Inferior parietal cortex (tissue), 1 donor: Measurements from ENCODE around the gene SNRK.

ENCODE experiments used
- DNase-seq: peaks from one replicate; pipeline ENCODE4 v3.0.0-alpha.2; 2016; ENCODE audit errors: extremely low spot score

Gene SNRK

DNA sequence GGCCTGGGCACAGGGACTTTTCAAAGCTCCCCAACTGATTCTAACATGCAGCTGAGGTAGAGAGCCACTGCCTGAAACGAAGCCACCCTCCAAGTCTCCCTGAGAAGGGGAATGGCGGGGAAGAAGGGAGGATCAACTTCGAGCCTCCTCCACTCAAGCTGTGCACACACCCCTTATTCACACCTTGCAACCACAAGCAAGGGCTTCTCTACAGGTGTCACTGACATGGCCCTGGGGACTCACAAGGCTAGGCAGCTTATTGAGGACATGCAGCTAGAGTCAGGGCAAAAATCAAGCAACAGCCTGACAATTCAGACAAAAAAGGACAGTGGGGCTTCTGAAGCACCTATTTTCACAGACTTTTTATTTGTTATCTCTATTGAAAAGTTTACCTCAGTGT is 85.2 kb downstream of the SNRK start:
- DNase-seq, result no peak

DNA sequence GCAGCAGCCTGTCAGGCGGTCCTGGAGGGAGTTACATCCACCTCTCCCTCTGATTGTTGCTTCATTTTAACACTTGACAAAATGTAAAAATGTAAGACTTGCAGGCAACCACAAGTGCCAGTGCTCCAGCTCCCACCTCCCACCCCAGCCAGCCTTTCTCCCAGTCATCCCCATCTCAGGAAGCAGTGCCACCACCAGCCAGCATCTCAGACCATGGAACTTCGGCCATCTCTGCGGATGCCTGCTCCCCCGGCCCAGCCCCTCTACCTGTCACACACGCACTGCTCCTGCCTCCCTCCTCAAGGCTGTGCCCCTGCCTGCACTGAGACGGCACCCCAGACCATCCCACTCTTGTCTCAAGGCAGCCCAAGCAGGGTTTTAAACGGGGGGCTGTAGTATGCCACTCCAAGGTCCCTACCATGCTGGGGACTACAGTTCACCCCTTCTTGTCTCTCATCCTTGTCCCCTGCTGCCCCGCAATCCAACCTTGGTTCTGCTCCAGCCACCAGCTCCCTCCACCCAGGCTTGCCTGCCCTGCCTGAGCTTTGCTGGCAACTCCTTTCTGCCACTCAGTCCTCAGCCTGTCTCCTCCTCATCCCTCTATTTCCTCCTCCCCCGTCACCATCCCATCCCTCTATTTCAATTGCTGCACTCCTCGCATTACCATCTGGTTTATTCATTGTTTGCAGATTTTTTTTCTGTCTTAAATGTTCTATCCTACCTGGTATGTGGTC is 85.8 kb downstream of the SNRK start:
- no peak for DNase-seq

DNA sequence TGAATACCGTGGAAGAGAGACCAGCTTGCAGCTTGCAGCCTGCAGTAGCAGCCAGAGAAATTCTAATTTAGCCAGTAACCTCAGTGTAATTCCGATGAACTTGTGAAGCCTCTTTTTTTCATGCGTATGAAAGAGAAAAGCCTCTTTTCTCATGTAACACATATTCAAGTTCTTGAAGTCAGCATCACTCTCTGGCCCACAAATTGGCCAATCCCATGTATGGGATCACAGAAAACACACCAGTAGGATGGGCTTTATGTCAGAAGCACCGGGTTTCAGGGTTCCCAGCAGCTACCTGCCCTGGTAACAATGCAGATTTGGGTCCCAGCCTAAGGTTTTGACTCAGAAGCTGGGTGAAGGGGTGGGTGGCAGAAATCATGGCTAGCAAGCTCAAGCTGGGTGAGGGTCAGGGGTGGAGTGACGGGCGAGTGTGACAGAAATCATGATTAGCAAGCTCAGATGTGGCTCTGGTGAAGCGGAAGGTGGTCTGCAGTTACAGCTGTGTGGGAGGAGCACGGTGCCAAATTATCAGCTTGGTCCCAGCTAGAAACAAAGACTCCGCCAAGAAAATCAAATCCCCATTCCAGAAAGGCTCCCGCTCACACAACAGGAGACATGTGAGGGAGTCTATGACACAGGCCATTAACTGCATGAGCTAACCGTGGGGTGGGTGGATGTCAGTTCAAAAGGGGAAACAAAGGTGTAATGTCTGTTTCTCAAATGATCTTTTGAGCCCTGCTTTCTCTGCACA is 86.6 kb downstream of the SNRK start:
- DNase-seq, result no peak

DNA sequence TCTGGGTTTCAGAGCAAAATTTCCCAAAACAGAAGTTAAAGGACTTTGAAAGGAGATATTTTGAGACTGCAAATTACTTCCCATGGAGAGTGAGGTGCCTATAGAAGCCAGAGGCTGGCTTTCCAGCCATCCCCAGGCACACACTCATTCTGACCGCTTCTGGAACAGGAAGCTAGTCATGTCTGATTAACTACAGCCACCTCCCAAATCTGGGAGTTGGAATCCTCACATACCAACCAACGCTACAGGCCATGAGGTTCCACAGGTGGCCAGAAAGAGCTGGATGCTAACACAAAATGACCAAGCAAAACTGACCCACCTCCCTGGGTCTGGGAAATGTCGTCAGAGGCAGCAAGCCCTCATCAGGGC is 87.2 kb downstream of the SNRK start:
- DNase-seq, result no peak

DNA sequence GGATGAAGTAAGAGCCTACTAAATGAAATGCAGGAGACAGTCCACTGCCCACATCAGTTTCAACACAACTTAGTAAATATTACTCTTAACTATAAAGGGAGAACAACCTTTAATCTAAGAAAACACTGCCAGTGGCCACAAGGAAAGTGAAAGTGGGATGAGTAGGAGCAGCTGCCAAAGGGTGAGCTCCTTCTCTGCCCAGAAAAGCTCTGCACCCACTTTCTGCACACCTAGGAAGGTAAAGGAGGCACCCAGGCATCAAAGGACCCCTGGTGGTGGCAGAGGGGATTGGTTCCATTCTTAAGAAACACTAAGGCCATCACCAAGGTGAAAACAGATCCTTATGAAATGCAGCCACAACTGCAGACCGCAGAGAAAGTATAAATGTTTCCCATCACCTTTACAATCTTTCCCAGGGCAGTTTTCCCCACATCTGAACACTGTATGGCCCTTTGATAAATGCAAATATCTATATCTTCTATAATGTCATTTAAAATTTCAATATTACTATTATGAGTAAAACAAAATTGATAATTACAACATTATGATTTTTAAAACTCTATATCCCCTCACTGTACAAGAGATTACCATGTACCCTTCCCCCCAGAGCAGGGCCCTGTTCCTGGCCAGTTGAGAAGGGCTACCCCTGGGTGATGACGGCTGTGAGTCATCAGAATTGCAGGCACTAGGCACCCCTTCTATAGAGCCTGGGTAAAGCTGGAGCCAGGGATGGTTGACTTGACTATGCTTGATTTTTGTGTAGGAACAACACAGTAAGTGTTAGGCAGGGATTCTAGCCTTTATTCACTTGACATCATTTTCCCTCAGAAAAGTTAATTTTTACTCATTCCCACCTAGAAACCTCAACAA is 92.0 kb downstream of the SNRK start:
- no peak for DNase-seq

DNA sequence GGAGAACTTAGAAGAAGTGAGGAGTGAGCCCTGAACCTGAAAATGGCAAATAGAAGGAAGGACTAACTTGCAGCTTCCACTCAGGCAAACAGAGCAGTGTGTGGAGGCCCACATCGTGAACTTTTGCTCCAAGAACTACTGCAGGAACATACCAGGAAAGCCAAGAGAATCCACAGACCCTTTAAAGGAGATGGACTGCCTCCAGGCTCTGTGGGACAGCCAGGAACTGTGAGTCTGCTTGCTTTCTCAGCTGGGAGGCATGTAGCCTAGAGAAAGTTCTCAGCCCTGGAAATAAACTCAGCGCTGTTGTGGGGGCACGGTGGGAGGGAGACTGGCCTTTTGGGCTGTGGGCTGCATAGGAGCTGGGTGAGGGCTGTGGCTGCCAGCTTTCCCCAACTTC is 93.0 kb downstream of the SNRK start:
- no peak for DNase-seq

DNA sequence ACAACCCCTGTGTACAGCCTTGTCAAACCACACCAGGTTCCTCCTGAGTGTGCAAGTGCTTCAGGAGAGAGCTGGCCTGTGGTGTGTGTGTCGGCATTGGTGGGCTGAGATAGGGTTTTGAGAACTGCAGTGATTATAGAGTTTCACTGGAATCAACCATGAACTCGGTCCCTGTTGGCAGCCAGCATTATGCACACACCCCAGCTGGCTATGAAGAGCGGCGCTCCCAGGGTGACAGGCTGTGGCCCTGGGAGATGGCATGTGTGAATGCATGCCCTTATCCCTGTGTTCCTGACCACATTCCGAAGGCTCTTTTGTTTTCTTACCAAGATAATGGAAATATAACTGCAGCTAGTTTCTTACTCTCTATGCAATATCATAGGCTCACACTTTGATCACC is 101.8 kb downstream of the SNRK start:
- no peak for DNase-seq

DNA sequence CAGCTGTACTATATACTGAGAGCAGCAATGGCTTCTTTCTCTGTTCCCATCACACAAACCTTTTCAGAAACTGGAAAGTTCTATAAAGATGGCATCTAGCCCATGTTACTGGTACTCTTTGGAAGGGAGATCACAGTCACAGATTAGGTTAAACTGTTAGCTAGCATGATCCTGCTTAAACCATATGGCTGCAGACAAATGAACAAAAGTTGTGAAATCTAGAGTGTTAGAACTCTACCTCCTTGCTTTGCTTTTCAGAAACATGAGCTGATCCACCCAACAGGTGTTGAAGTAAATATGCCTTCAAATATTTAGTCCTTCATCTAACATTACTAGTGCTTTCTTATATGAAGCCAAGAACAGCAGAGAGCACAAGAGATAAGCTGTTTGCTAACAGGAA is 102.6 kb downstream of the SNRK start:
- DNase-seq, result no peak

DNA sequence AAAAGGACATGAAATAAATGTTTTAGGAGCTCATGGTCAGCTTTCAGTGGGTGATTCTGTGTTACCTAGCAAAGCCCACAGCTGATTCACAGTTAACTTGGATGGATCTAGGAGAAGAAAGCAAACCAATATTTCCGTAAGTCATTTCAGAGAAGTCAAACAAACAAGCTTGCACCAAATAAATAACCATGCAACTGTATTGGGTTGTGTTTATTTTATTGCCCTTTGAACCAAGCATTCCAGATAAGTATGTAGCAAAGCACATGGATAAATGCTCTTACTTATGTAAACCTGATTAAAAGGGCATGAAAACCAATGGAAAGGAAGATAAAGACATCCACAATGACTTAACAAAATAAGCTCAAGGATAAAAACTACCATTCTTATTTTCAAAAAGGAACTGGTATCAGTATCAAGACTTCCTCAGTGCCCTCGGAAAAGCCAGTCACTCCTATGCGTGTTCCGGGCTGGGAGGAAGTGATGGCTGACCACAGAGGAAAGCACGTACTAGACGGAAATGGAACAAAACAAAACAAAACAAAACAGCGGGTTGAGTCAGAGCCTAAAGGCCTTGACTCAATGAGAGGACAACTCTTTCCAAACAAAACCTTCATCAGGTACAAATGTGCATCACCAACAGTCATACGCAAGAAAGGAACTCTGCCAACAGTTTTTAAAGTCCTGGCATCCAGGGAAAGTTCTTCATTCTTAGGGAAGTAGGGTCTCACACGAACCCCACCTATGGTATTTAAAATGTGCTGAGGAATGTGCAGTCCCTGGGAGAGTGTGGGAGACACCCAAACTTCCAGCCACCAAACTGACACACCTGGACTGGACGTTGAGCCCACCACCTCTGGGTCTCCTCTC is 103.3 kb downstream of the SNRK start:
- no peak for DNase-seq

DNA sequence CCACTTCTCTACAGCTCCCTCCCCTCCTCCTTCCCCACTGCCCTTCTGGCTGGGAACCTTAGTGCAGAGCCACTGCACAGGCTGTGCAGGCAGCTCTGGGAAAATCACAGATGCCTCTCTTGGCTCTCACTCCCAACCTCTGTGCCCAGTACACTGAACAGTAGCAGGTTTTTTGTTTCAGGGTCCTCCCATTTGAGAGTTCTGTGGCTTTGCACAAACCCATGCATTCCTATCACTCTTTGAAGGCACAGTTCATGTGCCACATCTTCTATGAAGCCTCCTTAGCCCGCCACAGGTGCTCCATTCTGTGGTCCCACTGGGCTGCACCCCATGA is 103.9 kb downstream of the SNRK start:
- no peak for DNase-seq

DNA sequence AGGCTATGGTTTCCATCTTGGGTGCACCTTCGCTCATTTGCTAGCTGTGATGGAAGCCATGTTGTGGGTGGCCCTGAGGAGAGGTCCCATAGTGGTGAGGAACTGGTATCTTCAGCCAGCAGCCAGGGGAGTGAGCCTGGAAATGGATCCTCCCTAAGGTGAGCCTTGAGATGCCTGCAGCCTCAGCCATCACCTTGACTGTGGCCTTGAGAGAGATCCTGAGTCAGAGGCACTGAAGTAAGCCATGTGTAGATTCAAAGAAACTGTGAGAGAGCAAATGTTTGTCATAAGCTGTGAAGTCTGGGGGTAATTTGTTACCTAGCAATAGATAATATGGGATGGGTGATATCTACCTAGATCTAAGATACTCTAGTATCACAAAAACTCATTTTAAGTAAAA is 105.3 kb downstream of the SNRK start:
- no peak for DNase-seq

DNA sequence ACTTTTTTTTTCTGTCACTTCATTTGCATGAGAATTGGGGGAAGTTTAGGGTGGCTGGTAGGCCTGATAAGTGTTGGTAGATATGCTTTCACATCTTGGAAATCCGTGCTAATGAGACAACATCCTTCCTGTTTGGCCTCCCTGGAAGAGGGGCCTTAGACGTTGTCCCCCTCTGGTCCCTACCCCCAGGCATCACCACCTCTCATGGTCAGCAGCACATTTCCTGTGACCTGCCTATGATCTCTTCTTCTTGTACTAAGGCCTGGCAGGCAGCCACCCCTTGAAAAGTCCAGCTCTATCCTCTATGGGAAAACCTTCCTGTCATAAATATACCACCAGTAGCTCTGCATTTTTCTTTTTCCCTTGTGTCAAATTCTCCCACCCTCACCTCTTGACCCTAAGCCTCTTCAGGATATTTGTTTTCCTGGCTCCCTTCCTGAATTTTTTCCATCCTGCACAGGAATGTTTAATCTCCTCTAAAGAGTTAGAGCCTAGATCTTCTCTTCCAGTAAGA is 107.8 kb downstream of the SNRK start:
- no peak for DNase-seq

DNA sequence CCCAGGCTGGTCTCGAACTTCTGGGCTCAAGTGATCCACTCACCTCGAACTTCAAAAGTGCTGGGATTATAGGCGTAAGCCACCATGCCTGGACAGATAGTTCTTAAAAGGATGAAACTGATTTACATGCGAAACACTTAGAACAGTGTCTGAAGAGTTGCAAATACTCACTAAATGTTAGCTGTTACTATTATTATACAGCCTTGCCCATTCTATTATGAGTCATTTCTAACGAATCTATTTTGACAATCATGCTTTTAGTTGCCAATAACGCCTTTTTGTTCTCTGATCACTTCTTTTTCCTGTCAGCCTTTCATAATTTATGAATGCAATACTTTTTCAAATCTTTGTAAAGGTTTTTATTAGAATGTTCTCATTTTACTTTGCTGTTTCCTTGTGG is 112.7 kb downstream of the SNRK start:
- DNase-seq, result no peak

DNA sequence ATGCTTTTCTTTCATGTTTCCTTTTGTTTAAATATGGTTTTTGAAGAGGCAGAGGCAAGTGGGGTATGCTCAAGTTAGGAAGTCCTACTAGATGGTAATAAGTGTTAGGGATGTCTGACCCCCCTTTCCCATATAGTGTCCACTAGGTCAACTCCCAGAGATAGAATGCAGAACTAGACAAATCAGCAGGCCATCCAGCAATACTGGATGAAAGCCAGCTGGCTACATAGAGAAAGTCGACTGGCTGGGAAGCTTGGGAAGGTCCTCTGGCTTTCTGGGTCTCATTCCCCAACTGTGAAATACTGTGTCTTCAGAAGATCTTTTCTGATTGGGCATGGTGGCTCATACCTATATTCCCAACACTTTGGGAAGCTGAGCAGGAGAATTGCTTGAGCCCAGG is 113.8 kb downstream of the SNRK start:
- no peak for DNase-seq
